HEK293 (cell line): Measurements from ENCODE around the gene HCAR3.

Experiments used
- ZBTB7A ChIP-seq: fragments of 450-650 bp; formaldehyde crosslinking; IDR thresholded peaks from 2 replicates; pipeline ENCODE4 v1.5.1; 2016; ENCODE audit warnings: low read depth, missing biosample characterization, missing genetic modification characterization
- ZNF10 ChIP-seq: fragments of 450-650 bp; formaldehyde crosslinking; IDR thresholded peaks from 2 replicates; pipeline ENCODE4 v1.5.1; 2017; ENCODE audit warnings: missing biosample characterization, missing genetic modification characterization
- ZNF175 ChIP-seq: fragments of 450-650 bp; formaldehyde crosslinking; IDR thresholded peaks from 2 replicates; pipeline ENCODE4 v1.5.1; 2016; ENCODE audit warnings: missing biosample characterization, missing genetic modification characterization
- ZNF239 ChIP-seq: fragments of 450-650 bp; formaldehyde crosslinking; IDR thresholded peaks from 2 replicates; pipeline ENCODE4 v1.5.1; 2016; ENCODE audit warnings: missing biosample characterization, missing genetic modification characterization
- ZNF350 ChIP-seq: fragments of 450-650 bp; formaldehyde crosslinking; IDR thresholded peaks from 2 replicates; pipeline ENCODE4 v1.5.0; 2017; ENCODE audit warnings: missing biosample characterization, mild to moderate bottlenecking, missing genetic modification characterization
- ZNF76 ChIP-seq: fragments of 450-650 bp; formaldehyde crosslinking; IDR thresholded peaks from 2 replicates; pipeline ENCODE4; 2016; ENCODE audit warnings: low read depth, missing biosample characterization, missing genetic modification characterization, borderline replicate concordance
- TF ChIP-seq, protein P1 (sequence below): fragments of 450-650 bp; formaldehyde crosslinking; IDR thresholded peaks from 2 replicates; pipeline ENCODE4 v1.5.1; 2016; ENCODE audit warnings: missing biosample characterization, missing genetic modification characterization

DNA sequence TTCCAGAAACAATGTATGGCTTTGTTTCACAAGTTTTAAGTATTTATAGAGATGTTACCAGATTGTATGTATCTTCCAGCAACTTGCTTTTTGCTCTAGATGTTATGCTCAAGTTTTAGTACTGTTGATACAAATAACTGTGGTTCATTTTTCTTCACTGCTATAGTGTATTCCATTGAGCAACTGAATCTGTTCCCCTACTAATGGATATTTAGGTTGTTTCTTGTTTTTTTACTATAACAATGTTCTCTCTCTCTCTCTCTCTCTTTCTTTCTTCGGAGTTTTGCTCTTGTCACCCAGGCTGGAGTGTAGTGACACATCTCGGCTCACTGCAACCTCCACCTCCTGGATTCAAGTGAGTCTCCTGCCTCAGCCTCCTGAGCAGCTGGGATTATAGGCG lies 30.1 kb downstream of the HCAR3 start:
- TF ChIP-seq ZBTB7A (tag by site-specific recombination) (no peak), ZNF76 (tag by site-specific recombination) (no peak), ZNF239 (tag by site-specific recombination) (no peak), ZNF10 (tag by site-specific recombination) (no peak), ZNF175 (tag by site-specific recombination) (no peak), ZNF350 (no peak)
- TF ChIP-seq, protein P1, sequence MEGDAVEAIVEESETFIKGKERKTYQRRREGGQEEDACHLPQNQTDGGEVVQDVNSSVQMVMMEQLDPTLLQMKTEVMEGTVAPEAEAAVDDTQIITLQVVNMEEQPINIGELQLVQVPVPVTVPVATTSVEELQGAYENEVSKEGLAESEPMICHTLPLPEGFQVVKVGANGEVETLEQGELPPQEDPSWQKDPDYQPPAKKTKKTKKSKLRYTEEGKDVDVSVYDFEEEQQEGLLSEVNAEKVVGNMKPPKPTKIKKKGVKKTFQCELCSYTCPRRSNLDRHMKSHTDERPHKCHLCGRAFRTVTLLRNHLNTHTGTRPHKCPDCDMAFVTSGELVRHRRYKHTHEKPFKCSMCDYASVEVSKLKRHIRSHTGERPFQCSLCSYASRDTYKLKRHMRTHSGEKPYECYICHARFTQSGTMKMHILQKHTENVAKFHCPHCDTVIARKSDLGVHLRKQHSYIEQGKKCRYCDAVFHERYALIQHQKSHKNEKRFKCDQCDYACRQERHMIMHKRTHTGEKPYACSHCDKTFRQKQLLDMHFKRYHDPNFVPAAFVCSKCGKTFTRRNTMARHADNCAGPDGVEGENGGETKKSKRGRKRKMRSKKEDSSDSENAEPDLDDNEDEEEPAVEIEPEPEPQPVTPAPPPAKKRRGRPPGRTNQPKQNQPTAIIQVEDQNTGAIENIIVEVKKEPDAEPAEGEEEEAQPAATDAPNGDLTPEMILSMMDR, result no peak
